Fibroblast of pulmonary artery (primary cell): ENCODE measurements around the gene MAGIX.

ENCODE experiments used
- DNase-seq: peaks from one replicate; pipeline ENCODE4 v3.0.0-alpha.2; 2010; ENCODE audit warnings: low read depth
- H3K4me3 ChIP-seq: replicated peaks from 2 replicates; pipeline ENCODE4 v1.5.1; 2011; ENCODE audit warnings: low read depth, mild to moderate bottlenecking, control low read depth, low read length, moderate library complexity
- CTCF ChIP-seq: IDR thresholded peaks from 2 replicates; pipeline ENCODE4 v1.5.1; 2011; ENCODE audit warnings: mild to moderate bottlenecking, control low read depth, low read length, inconsistent platforms; ENCODE audit errors: missing control alignments

Gene MAGIX

GRCh38 chrX:49199315-49199595 is 36.7 kb downstream of the MAGIX start:
- H3K4me3 ChIP-seq: no peak overlapping the region
- TF ChIP-seq CTCF: no peak
- no peak for DNase-seq

- no peak for TF ChIP-seq CTCF
- H3K4me3 ChIP-seq: peak within 1 kb of the TSS; percentile 25
- peak; percentile 88 for DNase-seq
These were observed 37.6 kb downstream of the MAGIX start, which contains the start of gene SYP for GRCh38 chrX:49199906-49200771. Gene SYP, minus strand, starts transcription at chrX:49200193. Its CDS starts 7 bp downstream, at chrX:49200186.

GRCh38 chrX:49202022-49202421 is 39.5 kb downstream of the MAGIX start:
- DNase-seq: no peak
- TF ChIP-seq CTCF: no peak
- H3K4me3 ChIP-seq: no peak overlapping the region

- no peak for TF ChIP-seq CTCF
- no peak overlapping the region for H3K4me3 ChIP-seq
- DNase-seq: no peak
These were observed 41.0 kb downstream of the MAGIX start for GRCh38 chrX:49203536-49203935.

- no peak for DNase-seq
- H3K4me3 ChIP-seq: no peak overlapping the region
- TF ChIP-seq CTCF: no peak
These were observed 41.5 kb downstream of the MAGIX start for GRCh38 chrX:49204017-49204416.

GRCh38 chrX:49204709-49205108 is 42.2 kb downstream of the MAGIX start:
- no peak overlapping the region for H3K4me3 ChIP-seq
- TF ChIP-seq CTCF: no peak
- no peak for DNase-seq

- DNase-seq: no peak
- no peak for TF ChIP-seq CTCF
- no peak overlapping the region for H3K4me3 ChIP-seq
These were observed 42.9 kb downstream of the MAGIX start for GRCh38 chrX:49205443-49205842.
